Mucosa of stomach (tissue), 1 donor: ENCODE results near the gene KAT2A.

Source experiments
- H3K27me3 ChIP-seq: one replicate; pipeline ENCODE4 v1.7.0; 2013; ENCODE audit warnings: mild to moderate bottlenecking, low read length; ENCODE audit not compliant: control insufficient read depth, insufficient read depth
- H3K36me3 ChIP-seq: one replicate; pipeline ENCODE4 v1.7.0; 2013; ENCODE audit warnings: low read length; ENCODE audit not compliant: control insufficient read depth, insufficient read depth
- H3K4me1 ChIP-seq: one replicate; pipeline ENCODE4 v1.7.0; 2013; ENCODE audit warnings: mild to moderate bottlenecking, low read length; ENCODE audit not compliant: control insufficient read depth, insufficient read depth
- H3K4me3 ChIP-seq: one replicate; pipeline ENCODE4 v1.7.0; 2013; ENCODE audit warnings: low read length
- H3K9ac ChIP-seq: one replicate; pipeline ENCODE4 v1.7.0; 2013; ENCODE audit warnings: mild to moderate bottlenecking, low read length, moderate library complexity
- H3K9me3 ChIP-seq: one replicate; pipeline ENCODE4 v1.7.0; 2013; ENCODE audit warnings: mild to moderate bottlenecking, low read length, moderate library complexity; ENCODE audit not compliant: control insufficient read depth
- donor health status: Pancreatic carcinoma.

Gene KAT2A

DNA sequence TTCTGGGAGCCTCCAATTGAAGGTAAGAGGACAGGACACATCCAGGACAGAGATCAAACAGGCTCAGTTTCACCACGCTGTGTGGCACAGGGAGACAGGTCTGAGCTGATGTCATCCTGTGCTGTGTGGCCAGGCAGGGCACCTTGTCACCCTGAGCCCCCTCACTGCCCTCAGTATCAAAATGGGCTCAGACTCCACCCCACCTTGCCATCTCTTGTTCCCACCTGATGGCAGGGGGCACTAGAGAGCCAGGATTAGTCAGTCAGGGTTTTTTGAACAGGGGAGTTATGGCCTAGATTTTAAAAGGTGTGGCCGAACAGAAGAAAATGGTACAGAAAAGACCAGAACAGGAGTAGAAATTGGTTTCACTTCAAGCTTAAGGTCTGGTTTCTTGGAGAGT, 2.6 kb downstream of the KAT2A start:
- Histone ChIP-seq H3K4me1 (peaks cover 31% of the 10 kb centered on the region), H3K4me3 (no peak overlapping the region), H3K9me3 (no peaks in the 10 kb centered on the region), H3K27me3 (no peaks in the 10 kb centered on the region), H3K36me3 (no peaks in the 10 kb centered on the region), H3K9ac (no peak overlapping the region)

DNA sequence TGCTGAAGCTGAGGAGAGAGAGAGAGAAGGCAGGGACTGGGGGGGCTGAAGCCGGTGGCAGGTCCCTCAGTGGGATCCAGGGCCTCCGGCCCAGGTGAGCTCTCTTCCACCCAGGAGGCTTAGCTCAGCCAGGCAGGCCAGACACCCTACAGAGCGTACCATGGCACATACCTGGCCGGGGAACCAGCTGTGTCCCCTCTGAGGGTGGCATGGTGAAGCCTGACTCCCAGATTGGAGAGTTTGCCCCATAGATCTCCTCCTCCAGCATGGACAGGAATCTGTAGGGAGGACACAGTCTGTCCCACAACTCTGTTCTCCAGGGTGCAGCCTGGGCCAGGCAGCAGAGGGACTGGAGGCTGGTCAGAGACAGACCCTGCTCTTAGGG, 3.0 kb downstream of the KAT2A start:
- Histone ChIP-seq H3K4me1 (peaks cover 34% of the 10 kb centered on the region), H3K36me3 (no peaks in the 10 kb centered on the region), H3K4me3 (no peak overlapping the region), H3K9ac (no peak overlapping the region), H3K9me3 (no peaks in the 10 kb centered on the region), H3K27me3 (no peaks in the 10 kb centered on the region)

DNA sequence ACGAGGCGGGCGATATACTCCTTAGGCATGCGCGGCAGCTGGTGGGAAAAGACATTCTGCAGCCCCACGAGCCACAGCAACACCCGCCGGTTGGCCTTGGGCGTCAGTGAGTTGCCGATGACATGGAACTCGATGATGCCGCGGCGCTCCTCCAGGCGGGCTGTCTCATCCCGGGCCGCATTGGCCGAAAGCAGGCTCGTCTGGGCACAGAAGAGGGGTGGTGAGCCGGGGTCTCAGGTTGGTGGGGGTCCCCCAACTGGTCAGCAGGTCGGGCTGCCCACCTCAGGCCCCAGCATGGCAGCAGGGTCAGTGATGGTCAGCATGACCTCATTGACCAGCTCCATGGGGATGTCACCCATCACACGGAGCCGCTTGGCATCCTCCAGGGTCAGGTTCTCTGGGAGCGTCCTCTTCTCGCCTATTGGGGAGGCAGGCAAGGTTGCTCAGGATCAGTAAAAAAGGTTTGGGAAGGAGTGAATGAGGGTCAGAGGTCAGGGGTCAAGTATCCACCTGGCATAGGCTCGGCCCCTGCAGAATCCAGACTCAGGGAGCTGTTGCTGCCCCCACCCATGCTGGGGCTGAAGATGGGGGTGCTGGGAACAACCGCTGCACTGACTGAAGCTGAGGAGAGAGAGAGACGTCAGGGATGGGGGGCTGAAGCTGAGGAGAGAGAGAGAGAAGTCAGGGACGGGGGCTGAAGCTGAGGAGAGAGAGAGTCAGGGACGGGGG, 3.6 kb downstream of the KAT2A start:
- Histone ChIP-seq H3K36me3 (no peaks in the 10 kb centered on the region), H3K4me1 (peaks cover 35% of the 10 kb centered on the region), H3K9ac (no peak overlapping the region), H3K4me3 (no peak overlapping the region), H3K9me3 (no peaks in the 10 kb centered on the region), H3K27me3 (no peaks in the 10 kb centered on the region)

DNA sequence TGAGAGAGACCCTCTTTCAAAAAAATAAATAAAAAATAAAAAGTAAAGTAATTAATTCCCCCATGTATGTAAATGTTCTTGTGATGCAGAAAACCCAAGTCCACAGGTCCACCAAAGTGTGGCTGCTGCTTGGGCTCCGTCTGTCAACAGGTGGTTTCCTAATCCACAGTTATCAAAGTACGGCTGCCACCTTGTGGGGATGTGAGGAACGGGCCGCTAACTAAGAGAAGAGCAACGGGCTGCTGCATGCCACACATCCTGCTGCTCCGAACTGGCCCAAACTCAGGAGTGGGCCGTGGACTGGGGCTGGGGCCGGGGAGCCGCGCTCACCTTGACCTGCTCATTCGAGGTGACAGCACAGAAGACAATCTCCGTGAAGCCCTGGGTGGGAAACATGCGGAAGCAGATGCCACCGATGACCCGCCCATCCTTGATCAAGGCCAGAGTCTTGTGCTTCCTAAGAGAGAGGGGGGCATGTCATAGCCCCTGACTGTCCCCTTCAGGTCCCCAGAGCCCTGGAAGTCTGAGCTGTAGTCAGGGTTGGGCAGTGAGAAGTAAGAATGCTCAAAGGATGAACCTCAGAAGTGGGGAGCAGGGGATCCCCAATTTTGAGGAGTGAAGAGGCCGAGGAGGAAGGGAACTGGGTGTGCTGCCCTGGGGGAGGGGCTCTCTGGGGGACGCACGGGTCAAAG, 4.3 kb downstream of the KAT2A start:
- Histone ChIP-seq H3K4me3 (no peak overlapping the region), H3K9ac (no peak overlapping the region), H3K4me1 (peaks cover 30% of the 10 kb centered on the region), H3K9me3 (no peaks in the 10 kb centered on the region), H3K27me3 (no peaks in the 10 kb centered on the region), H3K36me3 (no peaks in the 10 kb centered on the region)

DNA sequence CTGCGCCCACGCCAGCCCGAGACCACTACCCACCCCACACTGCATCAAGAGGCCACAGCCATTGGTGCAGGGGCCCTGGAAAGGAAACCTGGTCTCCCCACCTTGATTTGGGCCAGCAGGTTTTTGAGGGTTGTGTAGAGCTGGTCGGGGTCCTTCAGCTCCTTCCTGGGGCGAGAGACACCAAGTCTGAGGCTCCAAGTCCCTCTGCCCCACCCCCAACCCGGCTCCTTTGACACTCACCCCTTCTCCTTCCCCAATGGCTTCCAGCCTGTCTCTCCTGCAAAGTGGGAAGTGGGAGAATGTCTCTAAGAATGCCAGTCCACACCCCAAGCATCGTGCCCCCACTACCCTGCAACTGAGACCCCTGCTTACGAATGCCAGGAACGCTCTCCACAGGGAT, 7.0 kb downstream of the KAT2A start:
- peaks cover 20% of the 10 kb centered on the region for H3K4me1 ChIP-seq
- no peak overlapping the region for H3K9ac ChIP-seq
- no peaks in the 10 kb centered on the region for H3K36me3 ChIP-seq
- H3K9me3 ChIP-seq, result no peaks in the 10 kb centered on the region
- H3K4me3 ChIP-seq, result no peak overlapping the region
- no peaks in the 10 kb centered on the region for H3K27me3 ChIP-seq

DNA sequence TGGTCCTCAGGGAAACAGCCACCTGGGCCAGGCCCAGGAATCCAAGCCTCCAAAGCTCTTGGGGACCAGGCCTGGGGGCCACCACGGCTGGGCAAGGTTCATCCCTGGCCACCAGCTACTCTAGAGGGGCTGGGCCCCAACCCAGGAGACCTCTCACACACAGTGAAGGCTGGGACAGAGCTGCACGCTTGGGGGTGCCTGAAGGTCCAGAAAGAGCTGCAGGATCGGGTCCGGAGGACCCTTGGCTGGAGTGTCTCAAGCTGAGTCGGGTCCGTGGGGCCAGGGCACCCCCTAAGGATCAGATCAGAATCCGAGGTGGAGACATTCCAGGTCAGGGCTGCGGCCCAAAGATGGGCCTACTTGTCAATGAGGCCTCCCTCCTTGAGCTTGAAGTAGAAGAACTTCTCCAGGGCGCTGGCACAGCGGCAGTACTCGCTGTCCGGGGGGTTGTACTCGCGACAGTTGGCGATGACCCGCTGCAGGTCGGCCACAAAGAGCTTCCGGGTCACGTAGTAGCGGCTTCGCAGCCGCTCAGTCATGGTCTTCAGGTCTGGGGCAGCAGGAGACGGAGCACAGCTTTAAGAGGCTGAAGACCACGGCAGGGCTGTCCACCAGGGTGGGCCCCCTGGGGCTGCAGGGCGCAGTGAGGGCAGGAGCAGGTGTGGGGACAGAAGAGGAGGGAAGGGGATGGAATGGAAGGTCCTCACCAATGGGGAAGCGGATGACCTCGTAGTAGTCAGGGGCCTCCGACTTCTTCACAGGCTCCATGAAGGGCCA, 7.7 kb downstream of the KAT2A start:
- Histone ChIP-seq H3K27me3 (no peaks in the 10 kb centered on the region), H3K36me3 (no peaks in the 10 kb centered on the region), H3K4me1 (peaks cover 20% of the 10 kb centered on the region), H3K4me3 (no peak overlapping the region), H3K9ac (peak overlapping the region; percentile 85), H3K9me3 (no peaks in the 10 kb centered on the region)

DNA sequence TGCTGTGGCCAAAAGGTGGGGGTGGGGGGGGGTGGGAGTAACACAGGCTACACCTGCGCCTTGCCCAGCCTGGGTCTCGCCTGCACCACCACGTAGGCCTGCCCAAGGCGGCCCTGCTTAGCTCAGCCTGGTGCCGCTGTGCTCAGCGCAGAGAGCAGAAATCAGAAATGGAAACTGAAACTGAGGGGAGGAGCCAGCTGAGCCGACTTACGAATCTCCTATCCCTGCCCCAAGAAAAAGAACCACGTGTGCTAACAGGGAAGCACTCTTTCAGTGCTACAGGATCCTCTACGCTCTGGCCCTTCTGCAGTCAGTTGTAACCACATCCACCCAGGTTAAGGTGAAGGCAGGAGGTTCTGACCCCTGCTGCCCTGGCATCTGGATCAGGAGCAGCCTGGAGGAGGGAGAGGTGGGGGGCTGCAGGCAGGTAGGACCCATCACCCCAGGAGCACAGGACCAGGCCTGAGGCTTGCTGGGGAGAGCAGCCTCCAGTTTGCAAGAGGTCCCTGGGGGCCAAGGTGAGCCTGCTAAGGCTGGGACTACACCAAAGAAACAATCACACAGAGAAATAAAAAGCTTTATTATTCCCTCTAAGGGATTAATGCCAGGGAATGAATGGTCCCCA, 8.5 kb downstream of the KAT2A start, which contains the start of gene DHX58:
DHX58 (minus strand) TSS at position 163 of the 625 bp plus-strand sequence. CDS start 822 bp downstream, outside the sequence.
- H3K27me3 ChIP-seq, result no peaks in the 10 kb centered on the region
- peak within 1 kb of the TSS; percentile 85 for H3K9ac ChIP-seq
- H3K4me3 ChIP-seq, result peak within 1 kb of the TSS; percentile 61
- H3K4me1 ChIP-seq, result peaks cover 20% of the 10 kb centered on the region
- no peaks in the 10 kb centered on the region for H3K36me3 ChIP-seq
- H3K9me3 ChIP-seq, result no peaks in the 10 kb centered on the region

DNA sequence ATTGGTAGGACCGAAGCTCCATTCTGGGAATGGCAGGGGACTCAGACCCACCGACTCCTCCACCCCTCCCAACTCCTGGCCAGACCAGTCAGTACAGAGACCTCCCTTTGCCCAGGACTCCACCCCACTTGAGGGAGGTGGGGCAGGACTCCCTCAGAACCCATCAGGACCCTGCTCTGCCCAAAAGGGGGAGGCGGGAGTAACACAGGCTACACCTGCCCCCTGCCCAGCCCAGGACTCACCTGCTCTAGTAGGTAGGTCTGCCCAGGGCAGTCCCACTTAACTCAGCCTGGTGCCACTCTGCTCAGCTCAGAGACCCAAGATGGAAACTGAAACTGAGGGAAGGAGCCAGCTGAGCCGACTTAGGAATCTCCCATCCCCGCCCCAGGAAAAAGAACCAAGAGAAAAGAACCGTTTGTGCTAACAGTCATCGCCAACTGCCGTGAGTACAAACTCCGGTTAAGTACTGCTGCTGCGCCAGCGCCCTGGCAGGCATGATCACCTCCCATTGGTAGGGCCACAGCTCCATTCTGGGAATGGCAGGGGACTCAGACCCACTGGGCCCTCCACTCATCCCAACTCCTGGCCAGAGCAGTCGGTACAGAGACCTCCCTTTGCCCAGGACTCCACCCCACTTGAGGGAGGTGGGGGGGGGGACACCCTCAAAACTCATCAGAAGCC, 9.2 kb downstream of the KAT2A start:
- no peaks in the 10 kb centered on the region for H3K36me3 ChIP-seq
- H3K4me1 ChIP-seq, result peaks cover 20% of the 10 kb centered on the region
- peak overlapping the region; percentile 85 for H3K9ac ChIP-seq
- peak overlapping the region; percentile 61 for H3K4me3 ChIP-seq
- H3K9me3 ChIP-seq, result no peaks in the 10 kb centered on the region
- no peaks in the 10 kb centered on the region for H3K27me3 ChIP-seq

DNA sequence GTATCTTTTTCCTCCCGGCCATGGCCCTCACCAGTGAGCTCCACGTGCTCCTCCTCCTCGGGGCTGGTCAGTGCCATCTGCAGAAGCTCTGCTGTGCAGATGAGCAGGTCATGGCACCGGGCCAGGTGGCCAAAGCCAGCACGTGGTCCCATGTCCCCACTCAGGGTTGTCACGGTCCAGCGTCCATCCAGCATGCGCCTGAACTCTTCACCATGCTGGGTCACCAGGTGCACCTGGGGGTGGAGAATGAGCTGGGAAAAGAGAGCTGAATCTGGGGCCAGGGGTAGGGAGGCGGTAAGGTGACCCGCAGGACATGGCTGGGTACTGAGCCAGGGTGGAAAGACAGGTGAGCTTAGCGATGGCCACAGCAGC, 9.9 kb downstream of the KAT2A start:
- H3K4me3 ChIP-seq, result peak overlapping the region; percentile 61
- H3K27me3 ChIP-seq, result no peaks in the 10 kb centered on the region
- H3K4me1 ChIP-seq, result peaks cover 20% of the 10 kb centered on the region
- H3K36me3 ChIP-seq, result no peaks in the 10 kb centered on the region
- H3K9ac ChIP-seq, result peak overlapping the region; percentile 85
- H3K9me3 ChIP-seq, result no peaks in the 10 kb centered on the region

DNA sequence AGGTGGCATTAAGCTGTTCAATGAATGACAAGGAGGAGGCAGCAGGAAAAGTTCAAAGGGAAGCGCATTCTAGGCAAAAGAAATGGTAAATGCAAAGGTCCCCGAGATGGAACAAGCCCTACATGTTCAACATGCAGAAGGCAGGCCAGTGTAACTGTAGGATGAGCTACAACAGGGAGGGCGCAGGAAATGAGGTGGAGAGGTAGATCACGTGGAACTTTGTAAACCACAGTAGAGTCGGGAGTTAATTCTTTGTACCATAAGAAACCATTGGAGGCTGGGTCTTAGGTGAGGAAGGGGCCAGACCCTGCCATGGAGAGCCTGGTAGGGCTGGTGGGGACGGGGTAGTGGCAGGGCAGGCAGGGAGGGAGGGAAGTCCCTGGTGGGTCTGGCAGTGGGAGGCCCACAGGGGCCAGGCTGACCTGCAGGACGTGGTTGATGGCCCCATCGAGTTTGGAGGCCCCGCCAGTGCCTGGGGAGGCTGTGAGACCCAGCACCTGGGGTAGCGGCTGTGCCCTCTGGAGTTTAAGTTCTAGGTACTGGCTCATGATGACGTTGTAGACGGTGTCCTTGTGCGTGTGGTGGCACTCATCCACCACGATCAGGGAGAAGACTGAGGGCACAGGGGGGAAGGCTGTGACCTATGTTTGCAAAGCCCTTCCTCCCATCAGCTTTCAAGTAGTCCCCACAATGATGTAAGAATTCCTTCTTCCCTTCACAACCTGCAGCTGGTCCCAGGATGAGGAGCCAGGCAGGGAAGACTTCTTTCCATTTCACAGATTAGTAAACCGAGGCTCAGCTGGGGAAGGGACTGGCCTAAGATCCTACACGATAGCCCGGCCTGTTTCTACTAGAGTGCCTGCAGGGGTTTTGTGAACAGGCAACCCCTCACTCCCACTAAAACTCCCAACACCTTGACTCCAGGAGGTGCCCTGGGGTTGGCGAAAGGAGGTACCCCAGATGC, 10.6 kb downstream of the KAT2A start:
- Histone ChIP-seq H3K4me3 (no peak overlapping the region), H3K9me3 (no peaks in the 10 kb centered on the region), H3K27me3 (no peaks in the 10 kb centered on the region), H3K9ac (no peak overlapping the region), H3K4me1 (peaks cover 20% of the 10 kb centered on the region), H3K36me3 (no peaks in the 10 kb centered on the region)

DNA sequence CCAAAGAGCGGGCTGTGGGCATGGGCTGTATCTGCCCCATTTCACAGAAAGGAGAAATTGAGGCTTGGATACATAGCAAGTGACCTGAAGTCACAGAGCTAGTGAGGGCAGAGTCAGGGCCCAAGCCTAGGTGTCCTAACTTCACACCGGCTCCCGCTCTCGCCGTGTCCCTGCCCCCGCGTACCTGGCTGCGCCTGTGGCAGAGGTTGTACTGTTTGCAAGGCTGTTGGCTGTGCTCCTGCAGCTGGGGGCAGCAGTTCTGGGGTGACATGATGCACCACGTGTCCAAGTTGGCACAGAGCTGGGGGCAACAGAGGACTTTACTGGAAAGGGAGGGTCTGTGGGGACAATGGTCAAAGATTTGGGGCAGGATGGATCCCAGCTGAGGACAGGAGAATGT, 12.1 kb downstream of the KAT2A start:
- Histone ChIP-seq H3K4me1 (peaks cover 20% of the 10 kb centered on the region), H3K36me3 (no peaks in the 10 kb centered on the region), H3K9me3 (no peaks in the 10 kb centered on the region)

More for the DNA sequence above, 12.1 kb downstream of the KAT2A start:
- H3K4me3 ChIP-seq, result no peak overlapping the region
- H3K27me3 ChIP-seq, result no peaks in the 10 kb centered on the region
- H3K9ac ChIP-seq, result no peak overlapping the region
